Esophagus squamous epithelium (tissue), 5 donors: ENCODE measurements around the gene IRF9. TPM values are rescaled to one million over a fixed set of nuclear protein-coding genes. Genes with fewer than 3 reads are reported as not detected.

Experiments
- DNase-seq: peaks from one replicate; lab custom pipeline; 2025; lab: John Stamatoyannopoulos, UW
- H3K27ac ChIP-seq, 4 donors: fragments of 200-600 bp; sonication (generic); one replicate each; pipeline ENCODE4 v1.5.1; 2016 to 2019; ENCODE audit warnings: mild to moderate bottlenecking in 1 of 4
- H3K27me3 ChIP-seq, 4 donors: fragments of 200-600 bp; sonication (generic); 1 replicate in 3 of 4; 2 replicates in 1 of 4; pipeline versions ENCODE4 v1.5.1 to v1.6.0; 2017 to 2021; ENCODE audit warnings: antibody characterized with exemption in 1 of 4
- H3K36me3 ChIP-seq, 3 donors: fragments of 200-600 bp; sonication (generic); one replicate each; pipeline ENCODE4 v1.5.1; 2016 to 2019
- H3K4me1 ChIP-seq, 3 donors: fragments of 200-600 bp; sonication (generic); one replicate each; pipeline ENCODE4 v1.5.1; 2017 to 2019
- H3K4me3 ChIP-seq, 4 donors: fragments of 200-600 bp; sonication (generic); 1 replicate in 3 of 4; 2 replicates in 1 of 4; pipeline ENCODE4 v1.5.1; 2016 to 2019; ENCODE audit warnings: mild to moderate bottlenecking in 2 of 4, moderate library complexity in 1 of 4
- H3K9me3 ChIP-seq, 3 donors: fragments of 200-600 bp; sonication (generic); one replicate each; pipeline ENCODE4 v1.5.1; 2016 to 2019
- POLR2A ChIP-seq, 4 donors: fragments of 450-650 bp; IDR thresholded peaks; one replicate each; pipeline ENCODE4 v1.6.1; 2017; ENCODE audit warnings: antibody characterized with exemption in 4 of 4, mild to moderate bottlenecking in 4 of 4, moderate library complexity in 3 of 4
- WGBS, 2 donors: methylation state at CpG; one replicate each; pipeline ENCODE4 v1.1.5; 2018; 5-methylcytosine and 5-hydroxymethylcytosine counted together
- intact Hi-C: fragments of 100-400 bp; cut with DNase I; formaldehyde crosslinking; loops from one replicate; pipeline ENCODE4 v1.15.0; 2022
- total RNA-seq, 4 donors: library from RNA; depleted of rRNA; stranded (reverse); fragments of >200 nt; gene quantifications; one replicate each; pipeline ENCODE4 v1.1.0, GENCODE V29; 2016
- TF ChIP-seq, protein P1 (sequence below), 6 experiments: fragments of 450-650 bp in 4 of 6; fragments of 200-600 bp in 2 of 6; sonication (generic) in 2 of 6; IDR thresholded peaks; one replicate each; pipeline ENCODE4 v1.5.1; 2016 to 2019; ENCODE audit warnings: antibody characterized with exemption in 6 of 6, mild to moderate bottlenecking in 4 of 6, moderate library complexity in 4 of 6
- donor health status: DM: yes; HTN: yes; CAD: no.

Gene IRF9
- total RNA-seq, 4 donors from 2014 or later = 21.9 to 52.2 (median 45.9) TPM

DNA sequence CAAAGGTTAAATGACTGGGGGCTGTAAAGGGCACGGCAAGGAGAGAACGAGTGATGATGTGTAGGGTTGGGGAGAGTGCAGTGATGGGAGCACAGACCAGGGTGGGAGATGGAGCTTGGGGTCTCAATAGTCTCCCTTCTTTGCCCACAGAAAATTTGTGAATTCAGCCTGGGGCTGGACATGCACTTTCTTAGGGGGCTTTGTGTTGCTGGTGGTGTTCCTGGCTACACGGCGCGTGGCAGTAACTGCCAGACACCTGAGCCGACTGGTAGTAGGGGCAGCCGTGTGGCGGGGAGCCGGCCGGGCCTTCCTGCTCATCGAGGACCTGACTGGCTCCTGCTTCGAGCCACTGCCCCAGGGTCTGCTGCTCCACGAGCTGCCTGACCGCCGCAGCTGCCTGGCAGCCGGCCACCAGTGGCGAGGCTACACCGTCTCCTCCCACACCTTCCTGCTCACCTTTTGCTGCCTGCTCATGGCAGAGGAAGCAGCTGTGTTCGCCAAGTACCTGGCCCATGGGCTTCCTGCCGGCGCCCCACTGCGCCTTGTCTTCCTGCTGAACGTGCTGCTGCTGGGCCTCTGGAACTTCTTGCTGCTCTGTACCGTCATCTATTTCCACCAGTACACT lies 28.9 kb upstream of the IRF9 start:
- intact Hi-C loops = no loop called here
- H3K9me3 ChIP-seq = no peaks in the 10 kb centered on the region
- no peak overlapping the region for H3K4me3 ChIP-seq
- 42 to 44% methylated on average over 14 to 18 of the region's 24 CpGs for WGBS, 2 donors
- DNase-seq = no peak
- H3K27ac ChIP-seq = peak overlapping the region in 2 of 4 donors; percentile 59 to 81
- H3K36me3 ChIP-seq = peaks cover 0 to 1% (median 0%) of the 10 kb centered on the region in 3 donors
- no peak for TF ChIP-seq POLR2A (IDR thresholded peaks at IDR 0.05)
- TF ChIP-seq, protein P1, sequence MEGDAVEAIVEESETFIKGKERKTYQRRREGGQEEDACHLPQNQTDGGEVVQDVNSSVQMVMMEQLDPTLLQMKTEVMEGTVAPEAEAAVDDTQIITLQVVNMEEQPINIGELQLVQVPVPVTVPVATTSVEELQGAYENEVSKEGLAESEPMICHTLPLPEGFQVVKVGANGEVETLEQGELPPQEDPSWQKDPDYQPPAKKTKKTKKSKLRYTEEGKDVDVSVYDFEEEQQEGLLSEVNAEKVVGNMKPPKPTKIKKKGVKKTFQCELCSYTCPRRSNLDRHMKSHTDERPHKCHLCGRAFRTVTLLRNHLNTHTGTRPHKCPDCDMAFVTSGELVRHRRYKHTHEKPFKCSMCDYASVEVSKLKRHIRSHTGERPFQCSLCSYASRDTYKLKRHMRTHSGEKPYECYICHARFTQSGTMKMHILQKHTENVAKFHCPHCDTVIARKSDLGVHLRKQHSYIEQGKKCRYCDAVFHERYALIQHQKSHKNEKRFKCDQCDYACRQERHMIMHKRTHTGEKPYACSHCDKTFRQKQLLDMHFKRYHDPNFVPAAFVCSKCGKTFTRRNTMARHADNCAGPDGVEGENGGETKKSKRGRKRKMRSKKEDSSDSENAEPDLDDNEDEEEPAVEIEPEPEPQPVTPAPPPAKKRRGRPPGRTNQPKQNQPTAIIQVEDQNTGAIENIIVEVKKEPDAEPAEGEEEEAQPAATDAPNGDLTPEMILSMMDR (IDR thresholded peaks at IDR 0.05) = no peak
- no peaks in the 10 kb centered on the region for H3K27me3 ChIP-seq
- H3K4me1 ChIP-seq = peaks cover 11 to 34% (median 13%) of the 10 kb centered on the region in 3 donors

- H3K4me3 ChIP-seq = no peak overlapping the region
Measured at GRCh38 chr14:24132976-24133375, 28.1 kb upstream of the IRF9 start.

GRCh38 chr14:24133735-24134134 lies 27.3 kb upstream of the IRF9 start:
- whole genome bisulfite sequencing, 2 donors = 73 to 94% methylated on average over 1 of the region's 1 CpG
- intact Hi-C loops = no loop called here

More at GRCh38 chr14:24132976-24133375, 28.1 kb upstream of the IRF9 start:
- intact Hi-C loops = no loop called here
- Histone ChIP-seq H3K27ac (no peak overlapping the region), H3K36me3 (peaks cover 3 to 9% (median 5%) of the 10 kb centered on the region in 3 donors), H3K4me1 (peaks cover 19 to 42% (median 20%) of the 10 kb centered on the region in 3 donors), H3K27me3 (no peaks in the 10 kb centered on the region), H3K9me3 (no peaks in the 10 kb centered on the region)
- no peak for DNase-seq
- 91 to 100% methylated on average over 2 of the region's 2 CpGs for WGBS, 2 donors
- TF ChIP-seq, protein P1 (IDR thresholded peaks at IDR 0.05) = no peak
- TF ChIP-seq POLR2A (IDR thresholded peaks at IDR 0.05) = no peak

DNA sequence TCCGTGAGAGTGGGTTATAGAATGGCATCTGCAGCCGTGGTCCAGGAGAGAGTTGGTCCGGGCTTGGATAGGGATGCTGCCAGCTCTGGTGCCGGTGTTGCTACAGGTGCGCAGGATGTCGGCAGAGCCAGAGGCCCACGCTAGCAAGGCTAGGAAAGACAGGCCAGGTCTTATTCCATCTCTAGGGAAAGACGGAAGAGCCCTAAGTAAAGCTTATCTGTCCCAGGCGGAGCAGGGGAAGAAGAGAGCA lies 25.6 kb upstream of the IRF9 start:
- no peak for DNase-seq
- WGBS, 2 donors = 2 to 4% methylated on average over 9 of the region's 9 CpGs
- peak overlapping the region; percentile 95 to 98 (median 96) for H3K27ac ChIP-seq
- intact Hi-C loops = no loop called here
- peaks cover 31 to 68% (median 41%) of the 10 kb centered on the region in 3 donors for H3K4me1 ChIP-seq
- no peaks in the 10 kb centered on the region for H3K9me3 ChIP-seq
- H3K4me3 ChIP-seq = peak overlapping the region; percentile 77 to 100 (median 88)
- TF ChIP-seq POLR2A (IDR thresholded peaks at IDR 0.05) = no peak
- TF ChIP-seq, protein P1 (IDR thresholded peaks at IDR 0.05) = no peak
- peaks cover 17 to 27% (median 17%) of the 10 kb centered on the region in 3 donors for H3K36me3 ChIP-seq
- H3K27me3 ChIP-seq = no peaks in the 10 kb centered on the region

More at GRCh38 chr14:24133735-24134134, 27.3 kb upstream of the IRF9 start:
- no peak overlapping the region for H3K4me3 ChIP-seq
- DNase-seq = no peak
- no peaks in the 10 kb centered on the region for H3K9me3 ChIP-seq
- no peak for TF ChIP-seq POLR2A (IDR thresholded peaks at IDR 0.05)
- TF ChIP-seq, protein P1 (IDR thresholded peaks at IDR 0.05) = no peak
- peaks cover 10 to 17% (median 12%) of the 10 kb centered on the region in 3 donors for H3K36me3 ChIP-seq
- H3K27ac ChIP-seq = no peak overlapping the region
- peaks cover 20 to 50% (median 25%) of the 10 kb centered on the region in 3 donors for H3K4me1 ChIP-seq
- no peaks in the 10 kb centered on the region for H3K27me3 ChIP-seq

DNA sequence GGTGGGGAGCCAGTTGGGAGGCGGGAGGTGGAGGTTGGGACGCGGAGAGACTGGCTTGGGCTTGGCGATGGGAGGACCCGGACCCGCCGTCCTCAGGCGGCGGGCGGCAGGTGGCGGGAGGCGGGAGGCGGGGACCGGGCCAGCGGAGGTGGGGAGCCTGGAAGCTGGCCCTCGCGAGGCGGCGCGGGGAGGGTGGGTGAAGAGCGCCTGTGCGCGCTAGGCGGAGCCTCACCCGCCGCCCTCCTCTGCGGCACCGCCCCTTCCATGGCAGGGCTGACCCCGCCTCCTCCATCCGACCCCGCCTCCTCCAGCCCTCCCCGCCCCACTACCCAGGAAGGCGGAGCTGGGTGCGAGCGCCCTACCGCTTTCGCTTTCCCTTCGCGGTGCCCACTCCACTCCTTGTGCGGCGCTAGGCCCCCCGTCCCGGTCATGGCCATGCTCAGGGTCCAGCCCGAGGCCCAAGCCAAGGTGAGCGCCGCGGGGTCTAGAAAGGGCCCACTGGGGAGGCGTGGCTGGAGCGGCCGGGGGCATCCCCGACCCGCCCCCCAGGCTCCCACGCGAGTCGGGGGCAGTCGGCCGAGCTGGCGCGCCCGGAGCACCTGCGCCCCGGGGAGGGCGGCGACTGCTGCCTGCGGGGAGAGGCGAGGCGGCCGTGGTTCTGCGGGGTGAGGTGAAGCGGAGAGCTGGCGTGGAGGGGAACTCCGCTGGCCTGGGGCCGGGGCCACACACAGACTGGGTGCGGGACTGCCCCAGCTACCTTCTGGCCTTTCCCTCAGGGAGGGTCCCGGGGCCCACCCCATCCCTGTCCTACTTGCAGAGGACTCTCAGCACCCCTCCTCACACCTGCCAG lies 25.0 kb upstream of the IRF9 start, which contains the start of gene PSME1:
Gene PSME1 (plus strand): TSS at position 361 of the 850 bp plus-strand sequence. CDS start 69 bp downstream, at position 430.
- intact Hi-C loops = no loop called here
- Histone ChIP-seq H3K27me3 (no peaks in the 10 kb centered on the region), H3K4me1 (peaks cover 31 to 73% (median 41%) of the 10 kb centered on the region in 3 donors), H3K27ac (peak within 1 kb of the TSS; percentile 95 to 98 (median 96)), H3K4me3 (peak within 1 kb of the TSS; percentile 77 to 100 (median 88)), H3K36me3 (peaks cover 17 to 27% (median 17%) of the 10 kb centered on the region in 3 donors), H3K9me3 (no peaks in the 10 kb centered on the region)
- TF ChIP-seq, protein P1 (IDR thresholded peaks at IDR 0.05) = peak in 2 of 6 experiments; percentile 16 to 18
- peak in 2 of 4 donors; percentile 33 to 71 for TF ChIP-seq POLR2A (IDR thresholded peaks at IDR 0.05)
- 0% methylated on average over 14 to 15 of the region's 75 CpGs for WGBS, 2 donors
- DNase-seq = peak; percentile 57
